HepG2 (cell line): ENCODE results near the gene BRD1. TPM values are rescaled to one million over a fixed set of nuclear protein-coding genes. Genes with fewer than 3 reads are reported as not detected.

Experiments
- ATAC-seq: fragments of 200-7000 bp; cut with Tn5 transposase; 3 replicates; pipeline ENCODE4 v1.9.1; 2020; ENCODE audit warnings: mild to moderate bottlenecking, moderate library complexity
- BruUV-seq: library from RNA; stranded (reverse); fragments of 400-500 nt; replicated peaks from 2 replicates; lab custom pipeline; 2021; lab: Mats Ljungman, UMichigan
- CTCF ChIA-PET: fragments of 300-600 bp; formaldehyde crosslinking; extraction: SDS; loops from one replicate; lab custom pipeline; 2021; ENCODE audit warnings: low total read pairs, inconsistent platforms, low intra/inter-chr PET ratio; lab: Yijun Ruan, JAX
- POLR2A ChIA-PET: fragments of 350-600 bp; sonication (Branson Sonifier 250); formaldehyde crosslinking; loops from one replicate; lab custom pipeline; 2020; ENCODE audit warnings: antibody characterized with exemption, inconsistent platforms; lab: Yijun Ruan, JAX
- DNase-seq: peaks from one replicate; pipeline ENCODE4 v3.0.0-alpha.2; 2015; ENCODE audit warnings: low spot score
- FAIRE-seq: peaks from 3 replicates; lab custom pipeline; 2011; peaks lifted over from hg19 to GRCh38; lab: Jason Lieb, UNC
- H2AFZ ChIP-seq: one replicate; pipeline ENCODE4 v1.6.1; 2011; ENCODE audit warnings: low read length, inconsistent platforms
- H3K27ac ChIP-seq: fragments of 300-600 bp; 3 replicates; pipeline ENCODE4 v1.8.0; 2011; ENCODE audit warnings: mixed run types, mild to moderate bottlenecking, mixed read lengths, low read length, inconsistent platforms; ENCODE audit not compliant: insufficient read depth; ENCODE audit errors: extremely low read length
- H3K27me3 ChIP-seq, 2 experiments: fragments of 200-600 bp in 1 of 2; 2 replicates in 1 of 2; 3 replicates in 1 of 2; pipeline versions ENCODE4 v1.6.0 to v1.8.0; 2011; ENCODE audit warnings: low read length in 2 of 2, mild to moderate bottlenecking in 2 of 2, moderate library complexity in 2 of 2, inconsistent platforms in 1 of 2; ENCODE audit not compliant: insufficient read depth in 2 of 2, control insufficient read depth in 1 of 2
- H3K36me3 ChIP-seq, 2 experiments: fragments of 200-600 bp in 1 of 2; replicated peaks in 1 of 2; 2 replicates in 1 of 2; 3 replicates in 1 of 2; pipeline versions ENCODE4 v1.5.1 to v1.8.0; 2011; ENCODE audit warnings: low read length in 2 of 2, inconsistent platforms in 1 of 2; ENCODE audit not compliant: insufficient read depth in 2 of 2, control insufficient read depth in 1 of 2
- H3K4me1 ChIP-seq: 2 replicates; pipeline ENCODE4 v1.5.1; 2012; ENCODE audit warnings: low read length, inconsistent platforms; ENCODE audit not compliant: insufficient read depth
- H3K4me2 ChIP-seq: 2 replicates; pipeline ENCODE4 v1.6.0; 2011; ENCODE audit warnings: low read depth, low read length, inconsistent platforms
- H3K4me3 ChIP-seq, 3 experiments: fragments of 200-600 bp in 1 of 3; sonication (generic), shearing (Covaris generic) in 1 of 3; replicated peaks in 1 of 3; 2 replicates each; pipeline ENCODE4 v1.5.1; 2011 to 2016; ENCODE audit warnings: low read length in 3 of 3, inconsistent platforms in 2 of 3, low read depth in 2 of 3, mild to moderate bottlenecking in 2 of 3, control low read depth in 1 of 3, mixed read lengths in 1 of 3; ENCODE audit not compliant: insufficient read depth in 1 of 3
- H3K79me2 ChIP-seq: one replicate; pipeline ENCODE4 v1.6.1; 2011; ENCODE audit warnings: low read length, inconsistent platforms; ENCODE audit not compliant: insufficient read depth
- H3K9ac ChIP-seq: 2 replicates; pipeline ENCODE4 v1.6.0; 2011; ENCODE audit warnings: mild to moderate bottlenecking, low read depth, low read length, inconsistent platforms; ENCODE audit not compliant: insufficient read depth
- H3K9me3 ChIP-seq: 2 replicates; pipeline ENCODE4 v1.5.1; 2012; ENCODE audit warnings: mild to moderate bottlenecking, low read length
- H4K20me1 ChIP-seq: 2 replicates; pipeline ENCODE4 v1.6.0; 2011; ENCODE audit warnings: inconsistent platforms, mild to moderate bottlenecking, low read length, moderate library complexity; ENCODE audit not compliant: insufficient read depth
- AGO2 ChIP-seq: fragments of 200-400 bp; formaldehyde crosslinking; optimal IDR thresholded peaks from 2 replicates; pipeline ENCODE3; 2017; ENCODE audit warnings: mild to moderate bottlenecking, low read depth, low read length, moderate library complexity
- KIAA2018 ChIP-seq: sonication (generic); formaldehyde crosslinking; IDR thresholded peaks from 2 replicates; pipeline ENCODE4 v1.5.0; 2020; ENCODE audit warnings: mild to moderate bottlenecking, missing genetic modification reagents, borderline replicate concordance
- ZBTB33 ChIP-seq: sonication (generic); formaldehyde crosslinking; IDR thresholded peaks from 2 replicates; pipeline ENCODE4 v1.4.0; 2020; ENCODE audit warnings: missing genetic modification reagents
- ZFP36L1 ChIP-seq: sonication (generic); formaldehyde crosslinking; IDR thresholded peaks from 2 replicates; pipeline ENCODE4 v1.8.0; 2022; ENCODE audit warnings: mild to moderate bottlenecking, missing genetic modification reagents, moderate library complexity
- ZKSCAN8 ChIP-seq: IDR thresholded peaks from 2 replicates; pipeline ENCODE4 v1.6.1; 2016; ENCODE audit warnings: borderline replicate concordance, missing genetic modification reagents, missing compliant biosample characterization
- WGBS: methylation state at CpG from one replicate; pipeline ENCODE4 v1.1.6; 2017; ENCODE audit warnings: low lambda C conversion rate; 5-methylcytosine and 5-hydroxymethylcytosine counted together
- in situ Hi-C: cut with HindIII; loops from 2 replicates; pipeline ENCODE4 v1.10.0; 2017; ENCODE audit warnings: low pct_unique_long_range_greater_than_20kb; ENCODE audit not compliant: extremely low pct_ligation_motif_present
- intact Hi-C: fragments of 100-400 bp; cut with micrococcal nuclease; formaldehyde crosslinking; loops from one replicate; pipeline ENCODE4 v1.10.0; 2022; ENCODE audit not compliant: unreplicated experiment
- polyA plus RNA-seq, 8 experiments: library from polyadenylated mRNA; depleted of rRNA in 3 of 8; stranded (reverse) in 7 of 8; unstranded in 1 of 8; fragments of >200 nt; fragmentation: Illumina TruSeq in 4 of 8; extraction: Trizol in 4 of 8; gene quantifications; 2 replicates each; pipeline versions ENCODE4 v1.2.1 to v1.2.3, GENCODE V29; 2011 to 2016; ENCODE audit warnings: low read depth in 4 of 8, missing spikeins in 1 of 8, mixed read lengths in 1 of 8; ENCODE audit not compliant: insufficient read depth in 1 of 8
- total RNA-seq, 5 experiments: library from RNA; depleted of rRNA; stranded (reverse); fragments of >200 nt; fragmentation: Illumina TruSeq; extraction: Trizol; gene quantifications; 2 replicates each; pipeline ENCODE4 v1.2.3, GENCODE V29; 2016; ENCODE audit warnings: low read depth in 1 of 5
- TF ChIP-seq, protein P1 (sequence below): IDR thresholded peaks from 2 replicates; pipeline ENCODE4 v1.6.1; 2016; ENCODE audit warnings: mild to moderate bottlenecking
- TF ChIP-seq, protein P2 (sequence below): sonication (generic); formaldehyde crosslinking; IDR thresholded peaks from 2 replicates; pipeline ENCODE4 v1.4.0; 2020; ENCODE audit warnings: mild to moderate bottlenecking, missing genetic modification reagents

BRD1 gene
- total and polyA plus RNA-seq, 2 of the 13 experiments (the other 11 are each of a cell fraction or from before 2014, with no cell fraction given) = 5.1 to 12.0 TPM

DNA sequence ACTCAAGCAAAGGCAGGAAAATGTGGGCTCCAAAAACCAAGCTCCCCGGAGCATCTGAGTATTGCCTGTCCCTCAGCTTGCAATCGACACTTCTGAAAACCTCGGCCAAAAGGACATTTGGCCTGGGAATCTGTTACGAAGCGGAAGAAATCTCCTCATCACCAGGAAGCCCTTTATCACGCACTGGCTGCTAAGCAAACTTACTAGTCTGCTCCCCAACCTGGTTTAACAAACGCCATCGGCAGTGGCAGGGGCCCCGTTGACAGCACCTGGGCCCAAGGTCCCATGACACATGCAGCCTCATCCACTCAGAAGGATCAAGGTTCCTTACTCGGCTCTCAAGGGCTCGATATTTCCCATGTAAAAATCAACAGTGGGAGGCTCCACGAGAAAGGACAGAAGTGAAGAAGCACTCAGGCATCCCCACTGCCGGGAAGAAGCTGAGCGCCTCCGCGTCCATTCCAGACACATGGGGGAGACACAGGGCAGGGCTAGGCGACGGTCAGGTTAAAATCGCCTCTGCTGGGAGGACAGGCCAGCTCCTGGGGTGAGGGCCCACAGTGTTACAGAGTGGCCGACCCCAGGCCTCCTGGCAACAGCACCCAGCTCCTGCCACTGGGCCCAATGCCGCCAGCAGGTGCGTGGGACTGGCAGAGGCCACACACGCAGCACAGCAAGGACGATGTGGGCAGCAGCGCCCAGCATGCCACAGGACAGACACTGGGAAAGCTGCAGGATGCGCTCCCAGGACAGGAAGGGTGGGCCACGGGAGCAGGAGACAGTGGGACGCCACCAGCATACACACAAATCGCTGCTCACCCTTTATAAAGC lies 27.1 kb downstream of the BRD1 start:
- intact Hi-C loops = no loop called here
- H4K20me1 ChIP-seq = peaks cover 33% of the 10 kb centered on the region; the same call in 1 of the 2 replicates
- no peaks in the 10 kb centered on the region for H3K9me3 ChIP-seq
- no peaks in the 10 kb centered on the region for H3K27me3 ChIP-seq
- ChIA-PET POLR2A (no interaction called here), CTCF (no interaction called here)
- no peak overlapping the region for H3K27ac ChIP-seq
- in situ Hi-C loops = no loop called here
- H3K4me1 ChIP-seq = no peaks in the 10 kb centered on the region
- ATAC-seq (peak; percentile 18; the same call in 1 of the 3 replicates), DNase-seq (no peak), FAIRE-seq (no peak)
- H3K9ac ChIP-seq = no peak overlapping the region
- H3K36me3 ChIP-seq = peaks cover 38 to 81% of the 10 kb centered on the region in 2 experiments
- peaks cover 54% of the 10 kb centered on the region for H3K79me2 ChIP-seq
- H3K4me3 ChIP-seq = no peak overlapping the region
- BruUV-seq = no TSS peak
- no peak overlapping the region for H2AFZ ChIP-seq
- WGBS = 99% methylated on average over 15 of the region's 29 CpGs
- H3K4me2 ChIP-seq = no peak overlapping the region
- TF ChIP-seq ZFP36L1 (no peak), AGO2 (peak; percentile 28), ZKSCAN8 (CRISPR knock-in tag) (no peak), ZBTB33 (CRISPR knock-in tag) (peak; percentile 60; the same call in 1 of the 2 replicates), KIAA2018 (CRISPR knock-in tag) (no peak)
- TF ChIP-seq, protein P1, sequence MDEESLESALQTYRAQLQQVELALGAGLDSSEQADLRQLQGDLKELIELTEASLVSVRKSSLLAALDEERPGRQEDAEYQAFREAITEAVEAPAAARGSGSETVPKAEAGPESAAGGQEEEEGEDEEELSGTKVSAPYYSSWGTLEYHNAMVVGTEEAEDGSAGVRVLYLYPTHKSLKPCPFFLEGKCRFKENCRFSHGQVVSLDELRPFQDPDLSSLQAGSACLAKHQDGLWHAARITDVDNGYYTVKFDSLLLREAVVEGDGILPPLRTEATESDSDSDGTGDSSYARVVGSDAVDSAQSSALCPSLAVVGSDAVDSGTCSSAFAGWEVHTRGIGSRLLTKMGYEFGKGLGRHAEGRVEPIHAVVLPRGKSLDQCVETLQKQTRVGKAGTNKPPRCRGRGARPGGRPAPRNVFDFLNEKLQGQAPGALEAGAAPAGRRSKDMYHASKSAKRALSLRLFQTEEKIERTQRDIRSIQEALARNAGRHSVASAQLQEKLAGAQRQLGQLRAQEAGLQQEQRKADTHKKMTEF (CRISPR knock-in tag) = no peak
- TF ChIP-seq, protein P2, sequence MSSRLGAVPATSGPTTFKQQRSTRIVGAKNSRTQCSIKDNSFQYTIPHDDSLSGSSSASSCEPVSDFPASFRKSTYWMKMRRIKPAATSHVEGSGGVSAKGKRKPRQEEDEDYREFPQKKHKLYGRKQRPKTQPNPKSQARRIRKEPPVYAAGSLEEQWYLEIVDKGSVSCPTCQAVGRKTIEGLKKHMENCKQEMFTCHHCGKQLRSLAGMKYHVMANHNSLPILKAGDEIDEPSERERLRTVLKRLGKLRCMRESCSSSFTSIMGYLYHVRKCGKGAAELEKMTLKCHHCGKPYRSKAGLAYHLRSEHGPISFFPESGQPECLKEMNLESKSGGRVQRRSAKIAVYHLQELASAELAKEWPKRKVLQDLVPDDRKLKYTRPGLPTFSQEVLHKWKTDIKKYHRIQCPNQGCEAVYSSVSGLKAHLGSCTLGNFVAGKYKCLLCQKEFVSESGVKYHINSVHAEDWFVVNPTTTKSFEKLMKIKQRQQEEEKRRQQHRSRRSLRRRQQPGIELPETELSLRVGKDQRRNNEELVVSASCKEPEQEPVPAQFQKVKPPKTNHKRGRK (CRISPR knock-in tag) = no peak
